ENCODE results near the gene PIP5K1A. TPM values are rescaled to one million over a fixed set of nuclear protein-coding genes. Genes with fewer than 3 reads are reported as not detected.

PIP5K1A gene
- total RNA-seq, 1 donor from 2014 or later: 73.4 TPM

DNA sequence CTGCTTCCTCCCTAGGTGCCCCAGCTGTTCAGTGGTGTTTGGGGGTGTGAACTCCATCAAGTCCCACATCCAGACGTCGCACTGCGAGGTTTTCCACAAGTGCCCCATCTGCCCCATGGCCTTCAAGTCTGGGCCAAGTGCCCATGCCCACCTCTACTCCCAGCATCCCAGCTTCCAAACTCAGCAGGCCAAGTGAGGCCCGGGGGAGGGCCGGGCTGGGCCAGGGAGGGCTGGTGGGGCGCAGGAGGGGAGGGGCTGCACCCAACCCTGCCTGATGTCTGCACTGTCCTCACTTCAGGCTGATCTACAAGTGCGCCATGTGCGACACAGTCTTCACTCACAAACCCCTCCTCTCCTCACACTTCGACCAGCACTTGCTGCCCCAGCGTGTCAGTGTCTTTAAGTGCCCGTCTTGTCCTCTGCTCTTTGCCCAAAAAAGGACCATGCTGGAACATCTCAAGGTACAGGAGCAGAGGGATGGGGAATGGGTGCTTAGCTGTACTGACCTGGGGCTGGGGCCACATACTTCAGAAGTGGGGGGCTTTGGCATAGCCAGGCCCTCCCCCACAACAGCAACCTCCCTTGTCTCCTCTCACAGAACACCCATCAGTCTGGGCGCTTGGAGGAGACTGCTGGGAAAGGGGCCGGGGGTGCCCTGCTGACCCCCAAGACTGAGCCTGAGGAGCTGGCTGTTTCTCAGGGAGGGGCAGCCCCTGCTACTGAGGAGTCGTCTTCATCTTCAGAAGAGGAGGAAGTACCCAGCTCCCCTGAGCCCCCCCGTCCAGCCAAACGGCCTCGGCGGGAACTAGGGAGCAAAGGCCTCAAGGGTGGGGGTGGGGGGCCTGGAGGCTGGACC, 91.0 kb downstream of the PIP5K1A start:
- DNase-seq: no peak

DNA sequence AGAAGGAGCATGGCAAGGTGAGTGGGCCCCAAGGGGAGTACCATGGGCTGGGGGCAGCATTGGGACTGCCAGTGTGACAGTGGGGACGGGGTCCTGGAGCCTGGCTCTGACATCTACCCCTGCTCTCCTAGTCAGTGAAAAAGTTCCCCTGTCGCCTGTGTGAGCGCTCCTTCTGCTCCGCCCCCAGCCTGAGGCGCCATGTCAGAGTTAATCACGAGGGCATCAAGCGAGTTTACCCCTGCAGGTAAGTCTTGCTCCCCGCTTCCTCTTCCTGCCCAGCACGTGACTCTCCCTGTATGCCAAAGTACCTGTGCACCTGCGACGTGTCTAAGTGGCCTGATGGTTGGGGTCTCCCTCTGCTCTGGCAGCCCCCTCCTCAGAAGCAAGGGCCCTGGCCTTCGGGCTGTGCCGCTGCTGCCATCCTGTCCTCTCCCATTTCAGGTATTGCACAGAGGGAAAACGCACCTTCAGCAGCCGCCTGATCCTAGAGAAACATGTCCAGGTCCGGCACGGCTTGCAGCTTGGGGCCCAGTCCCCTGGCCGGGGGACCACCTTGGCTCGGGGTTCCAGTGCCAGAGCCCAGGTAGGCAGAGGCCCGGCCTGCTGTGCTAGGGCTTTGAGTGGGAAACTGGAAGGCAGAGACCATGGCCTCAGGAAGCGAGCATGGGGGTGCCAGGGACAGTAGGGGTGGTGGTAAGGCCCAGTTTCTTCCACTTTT, 91.8 kb downstream of the PIP5K1A start:
- DNase-seq: no peak

DNA sequence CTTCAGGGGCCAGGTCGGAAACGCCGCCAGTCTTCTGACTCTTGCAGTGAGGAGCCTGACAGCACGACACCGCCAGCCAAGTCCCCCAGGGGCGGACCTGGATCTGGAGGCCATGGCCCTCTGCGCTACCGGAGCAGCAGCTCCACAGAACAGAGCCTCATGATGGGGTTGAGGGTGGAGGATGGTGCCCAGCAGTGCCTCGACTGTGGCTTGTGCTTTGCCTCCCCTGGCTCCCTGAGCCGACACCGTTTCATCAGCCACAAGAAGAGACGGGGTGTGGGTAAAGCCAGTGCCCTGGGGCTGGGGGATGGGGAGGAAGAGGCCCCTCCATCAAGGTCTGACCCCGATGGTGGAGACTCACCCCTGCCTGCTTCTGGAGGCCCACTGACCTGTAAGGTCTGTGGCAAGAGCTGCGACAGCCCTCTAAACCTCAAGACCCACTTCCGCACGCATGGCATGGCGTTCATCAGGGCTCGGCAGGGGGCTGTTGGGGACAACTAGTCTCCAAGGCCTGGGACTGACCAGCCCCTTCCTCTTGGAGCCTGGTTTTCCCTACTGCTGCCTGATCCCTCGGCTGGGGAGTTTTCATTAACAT, 92.5 kb downstream of the PIP5K1A start:
- no peak for DNase-seq

DNA sequence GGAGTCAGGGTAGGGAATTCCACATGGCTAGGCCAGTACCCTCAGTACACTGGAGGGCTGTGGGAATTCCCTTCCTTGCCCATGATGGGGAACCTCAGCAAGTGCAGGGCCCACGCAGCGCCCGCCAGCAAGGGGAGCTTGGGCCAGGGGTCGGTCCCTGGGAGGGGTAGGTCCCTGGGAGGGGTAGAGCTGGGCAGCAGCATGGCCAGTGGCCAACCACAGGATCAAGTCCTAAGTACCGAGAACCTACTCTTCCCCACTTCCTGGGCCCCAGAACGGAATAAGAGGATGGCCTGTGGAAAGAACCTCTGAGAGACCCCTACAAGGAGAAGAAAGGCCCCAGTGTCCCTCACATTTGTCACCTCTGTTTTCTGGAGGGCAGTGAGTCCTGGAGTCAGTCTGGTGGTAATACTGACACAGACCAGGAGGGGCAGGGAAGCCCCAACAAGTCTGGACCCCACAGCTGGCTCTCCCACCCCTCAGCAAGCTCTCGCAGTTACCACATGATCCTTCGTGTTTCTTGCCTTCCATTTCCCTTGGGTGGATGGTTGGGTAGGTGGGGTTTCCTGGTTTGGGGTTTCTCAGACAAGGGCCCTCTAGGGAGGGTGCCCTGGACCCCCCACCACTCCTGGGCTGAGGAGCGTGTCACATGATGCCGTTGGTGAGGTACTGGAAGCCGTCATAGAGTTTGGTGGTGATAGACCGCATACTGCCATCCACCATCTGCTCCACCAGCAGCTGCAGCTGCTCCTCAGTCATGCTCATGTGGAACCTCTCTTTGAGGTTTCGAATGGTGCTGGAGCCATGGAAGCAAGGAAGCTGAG, 94.1 kb downstream of the PIP5K1A start:
- DNase-seq: peak; percentile 69

DNA sequence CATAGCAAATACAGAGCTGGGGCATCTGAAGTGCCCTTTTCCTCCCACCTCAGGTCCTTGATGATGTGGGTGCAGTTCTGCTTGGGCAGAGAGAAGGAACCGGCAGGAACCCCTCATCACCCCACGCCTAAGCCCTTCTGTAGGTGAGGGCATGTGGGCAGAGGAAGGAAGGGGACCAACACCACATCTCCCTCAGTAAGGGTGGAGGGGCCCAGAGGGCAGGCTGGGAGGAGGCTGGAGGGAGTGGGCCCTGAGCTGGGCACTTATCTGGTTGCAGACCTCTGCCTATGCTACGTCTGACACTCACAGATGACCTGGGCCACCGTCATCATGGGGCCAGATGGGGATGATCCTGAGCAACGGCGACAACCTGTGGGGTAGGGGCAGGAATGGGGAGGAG, 94.7 kb downstream of the PIP5K1A start:
- no peak for DNase-seq

DNA sequence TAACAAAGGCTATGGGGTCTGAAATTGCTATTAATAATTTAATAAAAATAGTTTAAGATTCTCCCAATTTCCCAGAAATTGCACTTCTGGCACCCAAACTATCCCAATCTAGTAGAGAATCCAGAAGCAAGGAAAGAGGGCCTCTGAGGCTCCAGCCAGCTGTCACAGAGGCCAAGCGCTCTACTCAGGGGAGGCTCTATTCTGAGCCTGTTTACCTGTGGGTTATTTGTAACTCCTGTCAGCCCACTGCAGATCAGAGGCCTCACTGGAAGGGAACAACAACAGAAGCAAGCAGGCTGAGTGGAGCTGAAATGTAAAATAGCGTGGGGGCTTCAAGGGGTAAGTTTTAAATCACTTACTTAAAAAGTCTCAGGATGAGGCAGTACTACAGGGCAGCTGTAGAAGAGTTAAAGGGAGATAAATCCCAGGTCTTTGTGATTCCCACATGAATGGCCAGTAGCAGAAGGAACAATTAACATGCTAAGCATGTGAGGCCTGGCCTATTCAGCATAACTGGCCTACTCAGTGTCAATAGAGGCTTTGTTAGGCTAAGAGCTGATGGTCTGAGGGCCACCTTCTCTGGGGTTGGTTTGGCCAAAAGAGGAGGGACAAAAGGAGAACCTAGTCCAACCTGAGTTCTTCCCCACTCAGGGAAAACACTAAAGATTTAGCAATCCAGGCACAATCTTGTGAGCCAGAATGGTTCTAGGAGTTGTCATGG, 96.5 kb downstream of the PIP5K1A start:
- DNase-seq: no peak

Other genes with a start within 250 kb of the PIP5K1A start
- gene CERS2, start 223.7 kb upstream of the PIP5K1A start, total RNA-seq: 37.2 TPM
- gene ANXA9, start 216.3 kb upstream of the PIP5K1A start, total RNA-seq: 1.6 TPM
- gene MINDY1, start 191.7 kb upstream of the PIP5K1A start, total RNA-seq: 15.4 TPM
- gene PRUNE1, start 190.1 kb upstream of the PIP5K1A start, total RNA-seq: 26.4 TPM
- gene BNIPL, start 162.0 kb upstream of the PIP5K1A start, total RNA-seq: 43.3 TPM
- 2.9 TPM for gene C1orf56, start 150.8 kb upstream of the PIP5K1A start, total RNA-seq
- gene CDC42SE1, start 138.9 kb upstream of the PIP5K1A start, total RNA-seq: 39.4 TPM
- gene MLLT11, start 138.2 kb upstream of the PIP5K1A start, total RNA-seq: 1.6 TPM
- 18.1 TPM for gene GABPB2, start 127.8 kb upstream of the PIP5K1A start, total RNA-seq
- 83.6 TPM for gene SEMA6C, start 51.9 kb upstream of the PIP5K1A start, total RNA-seq
- 2.7 TPM for gene TNFAIP8L2, start 41.9 kb upstream of the PIP5K1A start, total RNA-seq
- gene LYSMD1, start 32.6 kb upstream of the PIP5K1A start, total RNA-seq: 7.1 TPM
- gene SCNM1, start 32.4 kb upstream of the PIP5K1A start, total RNA-seq: 19.1 TPM
- 28.3 TPM for gene TMOD4, start 22.6 kb upstream of the PIP5K1A start, total RNA-seq
- gene VPS72, start 8.4 kb upstream of the PIP5K1A start, total RNA-seq: 29.2 TPM
- gene PSMD4, start 56.2 kb downstream of the PIP5K1A start, total RNA-seq: 105 TPM
- gene ZNF687, start 83.7 kb downstream of the PIP5K1A start, total RNA-seq: 13.2 TPM
- 61.9 TPM for gene PI4KB, start 128.9 kb downstream of the PIP5K1A start, total RNA-seq
- gene RFX5, start 148.7 kb downstream of the PIP5K1A start, total RNA-seq: 30.1 TPM
- gene SELENBP1, start 174.2 kb downstream of the PIP5K1A start, total RNA-seq: 40.3 TPM
- 181 TPM for gene PSMB4, start 201.0 kb downstream of the PIP5K1A start, total RNA-seq